ENCODE results near the gene PHF21B. TPM values are rescaled to one million over a fixed set of nuclear protein-coding genes. Genes with fewer than 3 reads are reported as not detected.

The PHF21B gene
- total RNA-seq, 3 donors from 2014 or later (not counting 1 experiment from before 2014, with no cell fraction given): not detected

- no peaks in the 10 kb centered on the region for H3K27me3 Mint-ChIP-seq (ENCODE audit: low read depth in 2 of 2)
- DNase-seq: no peak
- WGBS (ENCODE audit: insufficient coverage): 63% methylated on average over 30 of the region's 30 CpGs
- H3K27me3 ChIP-seq (ENCODE audit: control insufficient read depth, insufficient read depth, low read length): no peaks in the 10 kb centered on the region
- no peak overlapping the region for H3K27ac ChIP-seq (ENCODE audit: low read length)
- H3K9me3 Mint-ChIP-seq: no peaks in the 10 kb centered on the region
- intact Hi-C loops (cut with micrococcal nuclease): no loop called here
- no peaks in the 10 kb centered on the region for H3K36me3 ChIP-seq (ENCODE audit: control insufficient read depth, insufficient read depth, low read length)
- peaks cover 4% of the 10 kb centered on the region for H3K9me3 ChIP-seq (ENCODE audit: control insufficient read depth, insufficient read depth, low read length)
- no peak overlapping the region for H3K4me3 ChIP-seq (ENCODE audit: low read length)
- no peak for ATAC-seq
- TF ChIP-seq CTCF (IDR thresholded peaks at IDR 0.05): no peak
- peaks cover 8% of the 10 kb centered on the region for H3K36me3 Mint-ChIP-seq
- no peak overlapping the region for H3K27ac Mint-ChIP-seq
- H3K4me3 Mint-ChIP-seq: no peak overlapping the region
- H3K4me1 ChIP-seq (ENCODE audit: control insufficient read depth, insufficient read depth, low read length): no peaks in the 10 kb centered on the region
- no peaks in the 10 kb centered on the region for H3K4me1 Mint-ChIP-seq
Measured at GRCh38 chr22:44840611-44841322, 169.0 kb downstream of the PHF21B start.

DNA sequence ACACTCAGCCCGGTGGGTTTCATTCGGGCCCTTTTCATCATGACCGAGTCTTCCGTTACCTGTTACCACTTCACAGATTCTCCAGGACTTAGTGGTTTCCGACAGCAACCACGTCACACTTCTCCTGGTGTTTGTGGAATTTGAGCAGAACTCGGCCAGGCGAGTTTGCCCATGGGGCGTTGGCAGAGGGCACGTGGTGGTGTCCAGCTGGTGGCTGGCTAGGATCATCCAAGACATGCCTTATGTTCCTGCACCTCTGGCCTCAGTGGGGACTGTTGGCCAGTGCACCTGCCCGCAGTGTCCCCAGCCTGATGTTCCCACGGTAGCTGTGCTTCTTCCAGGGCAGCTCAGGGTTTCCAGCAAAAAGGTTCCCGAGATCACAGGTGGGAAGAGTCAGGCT, 170.1 kb downstream of the PHF21B start:
- H3K9me3 ChIP-seq (ENCODE audit: control insufficient read depth, insufficient read depth, low read length): peaks cover 4% of the 10 kb centered on the region
- DNase-seq (no peak), ATAC-seq (no peak)
- no peak overlapping the region for H3K4me3 ChIP-seq (ENCODE audit: low read length)
- H3K4me1 ChIP-seq (ENCODE audit: control insufficient read depth, insufficient read depth, low read length): no peaks in the 10 kb centered on the region
- WGBS (ENCODE audit: insufficient coverage): 84% methylated on average over 13 of the region's 13 CpGs
- Mint-ChIP-seq H3K4me3 (no peak overlapping the region), H3K27ac (no peak overlapping the region), H3K4me1 (no peaks in the 10 kb centered on the region), H3K9me3 (peaks cover 2 to 3% of the 10 kb centered on the region in 2 donors), H3K27me3 (ENCODE audit: low read depth in 2 of 2) (no peaks in the 10 kb centered on the region), H3K36me3 (peaks cover 7% of the 10 kb centered on the region)
- no peak overlapping the region for H3K27ac ChIP-seq (ENCODE audit: low read length)
- intact Hi-C loops (cut with micrococcal nuclease): no loop called here
- TF ChIP-seq CTCF (IDR thresholded peaks at IDR 0.05): no peak
- H3K36me3 ChIP-seq (ENCODE audit: control insufficient read depth, insufficient read depth, low read length): no peaks in the 10 kb centered on the region
- no peaks in the 10 kb centered on the region for H3K27me3 ChIP-seq (ENCODE audit: control insufficient read depth, insufficient read depth, low read length)

DNA sequence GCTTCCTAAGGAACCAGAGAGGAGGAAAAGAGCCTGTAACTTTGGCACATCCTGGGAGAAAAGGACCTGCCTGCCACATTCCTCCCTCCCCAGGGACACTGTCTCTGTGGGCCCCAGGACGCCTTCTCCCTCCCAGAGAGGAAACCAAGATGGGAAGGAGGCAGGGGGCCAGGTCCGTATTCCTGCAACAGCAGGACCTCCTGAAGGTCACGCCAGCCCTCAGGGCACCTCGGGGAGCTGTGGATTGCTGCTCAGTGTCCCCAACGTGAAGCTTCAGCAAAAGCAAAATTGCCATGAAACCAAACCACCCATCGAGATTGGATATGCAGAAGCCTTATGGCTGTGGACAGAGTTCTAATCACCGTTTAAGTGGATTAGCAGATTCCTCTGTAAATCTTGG, 170.7 kb downstream of the PHF21B start:
- no peaks in the 10 kb centered on the region for H3K36me3 ChIP-seq (ENCODE audit: control insufficient read depth, insufficient read depth, low read length)
- H3K4me3 ChIP-seq (ENCODE audit: low read length): no peak overlapping the region
- Mint-ChIP-seq H3K4me3 (no peak overlapping the region), H3K27ac (no peak overlapping the region), H3K36me3 (peaks cover 7% of the 10 kb centered on the region), H3K4me1 (no peaks in the 10 kb centered on the region), H3K9me3 (peaks cover 2 to 5% of the 10 kb centered on the region in 2 donors), H3K27me3 (ENCODE audit: low read depth in 2 of 2) (no peaks in the 10 kb centered on the region)
- H3K4me1 ChIP-seq (ENCODE audit: control insufficient read depth, insufficient read depth, low read length): no peaks in the 10 kb centered on the region
- DNase-seq: no peak
- TF ChIP-seq CTCF (IDR thresholded peaks at IDR 0.05): no peak
- intact Hi-C loops (cut with micrococcal nuclease): no loop called here
- peaks cover 4% of the 10 kb centered on the region for H3K9me3 ChIP-seq (ENCODE audit: control insufficient read depth, insufficient read depth, low read length)
- no peaks in the 10 kb centered on the region for H3K27me3 ChIP-seq (ENCODE audit: control insufficient read depth, insufficient read depth, low read length)
- WGBS (ENCODE audit: insufficient coverage): 84% methylated on average over 7 of the region's 7 CpGs
- no peak for ATAC-seq
- H3K27ac ChIP-seq (ENCODE audit: low read length): no peak overlapping the region

Data from natural killer cell (primary cell).